HepG2 (cell line): ENCODE measurements around the gene OR10A3. TPM values are rescaled to one million over a fixed set of nuclear protein-coding genes. Genes with fewer than 3 reads are reported as not detected.

Source experiments
- ISX ChIP-seq: sonication (generic); formaldehyde crosslinking; conservative IDR thresholded peaks from 2 replicates; pipeline ENCODE4 v1.5.0; 2020; ENCODE audit warnings: missing genetic modification reagents
- MATR3 ChIP-seq: sonication (generic); formaldehyde crosslinking; IDR thresholded peaks from 2 replicates; pipeline ENCODE4 v1.4.0; 2020; ENCODE audit warnings: missing genetic modification reagents
- MIER2 ChIP-seq: IDR thresholded peaks from 2 replicates; pipeline ENCODE4 v1.6.1; 2016; ENCODE audit warnings: missing biosample characterization, missing genetic modification reagents
- MNT ChIP-seq: fragments of 450-650 bp; IDR thresholded peaks from 2 replicates; pipeline ENCODE4 v1.6.1; 2016
- RBM39 ChIP-seq: fragments of 200-400 bp; formaldehyde crosslinking; IDR thresholded peaks from one replicate; pipeline ENCODE4 v1.6.1; 2018; ENCODE audit warnings: antibody characterized with exemption, mild to moderate bottlenecking, low read depth, low read length; ENCODE audit not compliant: poor library complexity, severe bottlenecking
- TGIF2 ChIP-seq: IDR thresholded peaks from 2 replicates; pipeline ENCODE4 v1.6.1; 2016; ENCODE audit warnings: control low read depth, missing compliant biosample characterization
- ZC3H13 ChIP-seq: sonication (generic); formaldehyde crosslinking; IDR thresholded peaks from 2 replicates; pipeline ENCODE4 v1.8.1; 2023; ENCODE audit warnings: mild to moderate bottlenecking, missing genetic modification reagents, moderate library complexity
- ZNF407 ChIP-seq: sonication (generic); formaldehyde crosslinking; IDR thresholded peaks from one replicate; pipeline ENCODE4 v1.5.1; 2020; ENCODE audit warnings: mild to moderate bottlenecking, missing genetic modification reagents; ENCODE audit errors: not compliant biosample characterization
- ZNF558 ChIP-seq: sonication (generic); formaldehyde crosslinking; IDR thresholded peaks from 2 replicates; pipeline ENCODE4 v1.9.0; 2022; ENCODE audit warnings: mild to moderate bottlenecking, missing genetic modification reagents, borderline replicate concordance
- ZNF691 ChIP-seq: sonication (generic); formaldehyde crosslinking; IDR thresholded peaks from 2 replicates; pipeline ENCODE4 v1.4.0; 2020; ENCODE audit warnings: missing genetic modification reagents, low read depth, mild to moderate bottlenecking, borderline replicate concordance
- ZNF749 ChIP-seq: sonication (generic); formaldehyde crosslinking; IDR thresholded peaks from 2 replicates; pipeline ENCODE4 v1.8.0; 2022; ENCODE audit warnings: mild to moderate bottlenecking, missing genetic modification reagents, moderate library complexity, borderline replicate concordance
- polyA plus RNA-seq, 8 experiments: library from polyadenylated mRNA; depleted of rRNA in 3 of 8; stranded (reverse) in 7 of 8; unstranded in 1 of 8; fragments of >200 nt; fragmentation: Illumina TruSeq in 4 of 8; extraction: Trizol in 4 of 8; gene quantifications; 2 replicates each; pipeline versions ENCODE4 v1.2.1 to v1.2.3, GENCODE V29; 2011 to 2016; ENCODE audit warnings: low read depth in 4 of 8, missing spikeins in 1 of 8, mixed read lengths in 1 of 8; ENCODE audit not compliant: insufficient read depth in 1 of 8
- total RNA-seq, 5 experiments: library from RNA; depleted of rRNA; stranded (reverse); fragments of >200 nt; fragmentation: Illumina TruSeq; extraction: Trizol; gene quantifications; 2 replicates each; pipeline ENCODE4 v1.2.3, GENCODE V29; 2016; ENCODE audit warnings: low read depth in 1 of 5

Gene OR10A3
- total and polyA plus RNA-seq, 2 of the 13 experiments (the other 11 are each of a cell fraction or from before 2014, with no cell fraction given), result not detected

GRCh38 chr11:7893796-7894195 lies 47.7 kb downstream of the OR10A3 start (continued):
- TF ChIP-seq ZNF407 (CRISPR knock-in tag), result no peak
- TF ChIP-seq TGIF2, result no peak
- no peak for TF ChIP-seq MNT
- TF ChIP-seq ZC3H13 (CRISPR knock-in tag), result no peak
- TF ChIP-seq ZNF691 (CRISPR knock-in tag), result no peak
- no peak for TF ChIP-seq ISX (CRISPR knock-in tag)
- no peak for TF ChIP-seq ZNF558 (CRISPR knock-in tag)
- no peak for TF ChIP-seq RBM39
- TF ChIP-seq MATR3, result no peak
- no peak for TF ChIP-seq MIER2 (CRISPR knock-in tag)
- TF ChIP-seq ZNF749 (CRISPR knock-in tag), result no peak
- TF ChIP-seq, all 625 proteins: peak for 0
